Frontal cortex (tissue), 4 donors: ENCODE results near the gene ANXA6. TPM values are rescaled to one million over a fixed set of nuclear protein-coding genes. Genes with fewer than 3 reads are reported as not detected.

ENCODE experiments used
- DNase-seq, 2 donors: peaks; one replicate each; pipeline ENCODE4 v3.0.0; 2012; ENCODE audit warnings: low spot score in 2 of 2
- FAIRE-seq: peaks from 2 replicates; lab custom pipeline; 2012; peaks lifted over from hg19 to GRCh38; lab: Jason Lieb, UNC
- total RNA-seq: library from RNA; depleted of rRNA; stranded (reverse); fragments of >200 nt; gene quantifications from one replicate; pipeline ENCODE4 v1.2.3, GENCODE V29; 2014
- donor health status: control.
- donor health status: control.
- donor health status: control.

Gene ANXA6
- total RNA-seq, 1 donor from 2014 or later: 48.9 TPM

DNA sequence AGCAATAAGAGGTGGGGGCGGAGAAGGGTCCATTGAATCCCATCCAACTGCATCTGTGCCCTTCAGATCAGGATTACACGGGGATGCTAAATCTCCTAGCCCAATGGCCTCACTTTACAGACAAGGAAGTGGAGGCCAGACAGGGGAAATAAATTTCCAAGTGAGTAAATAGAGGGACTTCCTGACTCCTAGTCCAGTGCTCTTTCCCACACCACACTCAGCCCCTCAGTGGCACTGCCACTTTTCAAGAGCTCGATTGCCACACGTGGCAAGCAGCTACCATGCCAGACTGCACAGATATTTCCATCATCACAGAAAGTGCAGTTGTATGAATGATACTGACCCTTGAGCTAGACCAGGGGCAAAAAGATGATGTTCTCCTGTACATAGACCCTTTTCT, 68.6 kb downstream of the ANXA6 start:
- DNase-seq (no peak), FAIRE-seq (no peak)

DNA sequence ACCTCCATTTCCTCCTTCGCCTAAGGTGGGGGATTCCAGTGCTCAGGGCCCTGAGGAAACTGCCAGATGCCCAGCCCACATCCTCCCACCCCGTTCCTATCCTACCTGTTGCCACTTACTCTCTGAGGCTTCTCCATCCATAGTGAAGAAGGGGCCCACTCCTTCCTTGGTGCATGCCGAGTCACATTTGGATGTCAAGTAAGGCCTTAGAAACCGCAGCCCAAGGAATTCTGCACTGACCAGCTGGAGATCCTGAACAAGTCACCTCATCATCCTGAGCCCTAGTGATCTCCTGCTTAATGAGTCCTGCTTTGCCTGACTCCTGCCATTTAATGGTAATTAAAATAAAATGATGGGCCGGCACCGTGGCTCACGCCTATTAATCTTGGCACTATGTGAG, 70.1 kb downstream of the ANXA6 start:
- DNase-seq (no peak), FAIRE-seq (no peak)

DNA sequence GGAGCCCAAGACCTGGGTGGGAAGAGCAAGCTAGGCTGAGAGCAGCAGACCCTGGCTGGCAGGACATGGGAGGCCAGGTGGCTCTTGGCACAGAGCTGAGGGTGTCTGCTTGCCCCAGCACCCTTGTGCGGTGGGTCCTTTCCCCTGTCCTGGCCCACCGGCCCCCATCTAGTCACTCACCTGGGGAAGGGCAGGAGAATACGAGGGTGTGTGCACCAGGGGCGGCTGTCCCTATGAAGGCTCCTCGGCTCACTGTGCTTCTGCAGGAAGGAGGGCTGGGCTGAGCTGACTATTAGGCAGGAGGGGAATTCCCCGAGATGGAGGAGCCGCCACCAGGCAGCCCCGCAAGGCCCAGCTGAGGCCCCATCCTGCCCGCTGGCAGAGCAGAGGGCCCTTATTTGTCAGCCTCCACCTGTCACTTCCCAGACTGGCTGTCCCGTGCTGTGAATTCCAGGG, 70.6 kb downstream of the ANXA6 start:
- no peak for DNase-seq
- FAIRE-seq: no peak

DNA sequence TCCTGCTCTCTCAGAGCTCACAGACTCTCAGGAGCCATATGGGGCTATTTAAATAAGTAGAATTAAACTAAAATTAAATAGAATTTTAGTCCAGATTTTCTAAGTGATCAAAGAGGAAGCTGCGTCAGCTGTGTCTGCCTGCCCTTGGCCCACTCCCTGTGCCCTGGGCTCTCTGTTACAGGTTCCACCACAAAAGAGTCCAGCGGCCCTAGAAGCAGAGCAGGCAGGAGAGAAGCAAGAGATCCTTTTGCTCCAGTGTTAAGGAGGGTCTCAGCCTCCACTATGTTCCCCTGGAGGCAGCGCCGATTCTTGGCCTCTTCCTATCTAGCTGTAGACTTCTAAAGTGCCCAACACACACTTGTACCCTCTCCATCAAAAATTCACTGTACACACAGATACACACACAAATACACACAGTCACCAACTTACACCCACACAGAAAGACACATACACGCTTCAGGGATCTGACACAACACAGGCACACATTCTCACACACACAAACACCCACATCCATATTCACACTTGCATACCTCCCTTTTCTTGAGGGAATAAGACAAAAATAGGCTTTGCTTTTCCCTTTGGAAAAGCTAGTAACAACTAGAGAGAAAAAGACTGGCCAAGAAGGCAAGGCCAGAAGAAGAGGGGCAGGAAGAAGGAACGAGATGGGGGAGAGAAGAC, 71.2 kb downstream of the ANXA6 start:
- DNase-seq (no peak), FAIRE-seq (no peak)

DNA sequence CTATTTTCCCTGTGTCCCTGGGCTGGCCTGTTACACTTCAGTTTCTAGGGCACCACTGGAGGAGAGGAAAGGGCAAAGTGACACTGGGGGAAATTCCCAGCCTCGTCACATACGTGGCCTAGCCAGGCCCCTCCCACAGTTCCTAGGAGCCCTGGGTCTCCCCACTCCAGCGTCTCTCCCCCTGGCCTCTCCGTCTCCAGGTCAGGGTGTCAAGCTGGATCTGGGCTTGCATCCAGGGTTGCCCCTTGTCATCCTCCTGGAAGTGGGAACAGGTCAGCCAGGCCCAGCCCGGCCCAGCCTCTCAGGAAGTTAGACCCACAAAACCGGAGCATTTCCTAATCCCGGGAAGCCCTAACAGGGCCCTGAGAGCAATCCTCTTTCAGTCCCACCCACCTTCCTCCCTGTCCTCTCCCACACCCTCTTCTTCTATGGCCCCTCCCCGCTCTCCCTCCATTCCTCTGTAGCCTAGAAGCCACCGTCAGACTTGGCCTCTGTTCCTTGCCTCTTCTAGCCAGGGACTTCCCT, 72.0 kb downstream of the ANXA6 start:
- FAIRE-seq (no peak), DNase-seq (no peak)

DNA sequence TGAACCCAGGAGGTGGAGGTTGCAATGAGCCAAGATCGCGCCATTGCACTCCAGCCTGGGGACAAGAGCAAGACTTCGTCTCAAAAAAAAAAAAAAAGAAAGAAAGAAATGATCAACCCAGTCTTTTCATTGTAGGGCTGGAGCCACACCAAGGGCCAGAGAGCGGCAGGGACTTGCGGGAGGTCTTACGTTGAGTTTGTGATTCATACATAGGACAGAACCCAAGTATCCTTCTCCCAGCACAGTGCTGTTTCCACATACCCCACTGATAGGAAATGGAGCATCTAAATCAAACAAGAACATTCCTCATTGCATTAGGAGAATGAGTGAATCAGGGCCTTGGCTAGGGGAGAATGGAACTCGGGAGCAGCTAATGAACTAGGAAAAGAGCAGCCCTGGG, 73.2 kb downstream of the ANXA6 start:
- FAIRE-seq: no peak

DNA sequence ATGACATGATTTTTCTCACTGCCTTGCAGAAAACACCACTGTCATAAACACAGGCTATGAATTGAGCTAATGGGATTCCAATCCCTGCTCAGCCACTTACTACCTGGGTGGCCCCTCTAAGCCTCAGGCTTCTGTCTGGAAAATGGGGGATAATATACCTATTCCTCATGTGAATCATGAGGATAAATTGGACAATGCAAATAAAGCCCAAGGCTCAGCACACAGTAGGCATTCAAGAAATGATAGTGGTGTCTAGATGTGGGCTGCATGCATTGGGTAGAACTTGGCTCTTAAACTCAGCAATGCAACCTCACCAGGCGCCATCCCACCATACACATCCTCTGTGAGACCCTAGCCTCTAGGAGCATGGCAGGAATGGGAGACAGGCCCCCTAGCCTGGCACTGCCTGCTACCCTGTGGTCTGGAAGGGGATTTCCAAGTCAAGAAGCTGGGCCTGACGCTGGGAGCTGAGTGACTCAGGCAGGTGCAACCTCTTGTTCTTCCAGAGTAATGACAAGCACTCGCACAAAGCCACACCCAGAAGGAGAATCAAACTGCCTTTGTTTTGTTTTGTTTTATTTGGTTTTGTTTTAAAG, 74.4 kb downstream of the ANXA6 start:
- FAIRE-seq: no peak
- no peak for DNase-seq

More for the DNA sequence above, 73.2 kb downstream of the ANXA6 start:
- DNase-seq: no peak

DNA sequence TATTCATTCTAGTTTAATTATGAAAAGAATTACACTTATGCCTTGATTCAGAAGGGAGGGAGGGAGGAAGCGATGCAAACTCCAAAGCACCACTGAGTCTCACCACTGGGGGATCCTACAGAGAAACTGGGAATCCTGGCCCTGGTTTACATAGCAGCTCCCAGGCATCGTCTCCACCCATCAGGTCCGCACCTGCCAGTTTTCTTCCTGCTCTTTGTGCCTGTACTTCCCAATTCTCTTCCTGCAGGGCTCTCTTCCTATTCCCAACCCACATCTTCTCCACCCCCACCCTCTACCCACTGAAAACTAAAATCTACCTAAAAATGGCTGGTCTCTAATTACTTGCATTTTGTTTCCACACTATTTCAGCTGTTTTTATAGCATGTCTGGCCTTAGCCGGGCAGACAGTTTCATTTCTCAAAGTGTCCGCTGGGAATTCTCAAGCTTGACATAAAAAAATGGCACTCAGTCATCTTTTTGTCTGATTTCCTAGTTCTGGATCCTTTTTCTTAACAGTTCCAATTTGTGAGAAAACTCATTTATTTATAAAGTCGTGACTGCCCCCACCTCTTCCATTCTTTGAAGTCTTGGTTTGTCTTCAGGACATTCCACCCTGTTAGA, 75.2 kb downstream of the ANXA6 start:
- FAIRE-seq (no peak), DNase-seq (no peak)

DNA sequence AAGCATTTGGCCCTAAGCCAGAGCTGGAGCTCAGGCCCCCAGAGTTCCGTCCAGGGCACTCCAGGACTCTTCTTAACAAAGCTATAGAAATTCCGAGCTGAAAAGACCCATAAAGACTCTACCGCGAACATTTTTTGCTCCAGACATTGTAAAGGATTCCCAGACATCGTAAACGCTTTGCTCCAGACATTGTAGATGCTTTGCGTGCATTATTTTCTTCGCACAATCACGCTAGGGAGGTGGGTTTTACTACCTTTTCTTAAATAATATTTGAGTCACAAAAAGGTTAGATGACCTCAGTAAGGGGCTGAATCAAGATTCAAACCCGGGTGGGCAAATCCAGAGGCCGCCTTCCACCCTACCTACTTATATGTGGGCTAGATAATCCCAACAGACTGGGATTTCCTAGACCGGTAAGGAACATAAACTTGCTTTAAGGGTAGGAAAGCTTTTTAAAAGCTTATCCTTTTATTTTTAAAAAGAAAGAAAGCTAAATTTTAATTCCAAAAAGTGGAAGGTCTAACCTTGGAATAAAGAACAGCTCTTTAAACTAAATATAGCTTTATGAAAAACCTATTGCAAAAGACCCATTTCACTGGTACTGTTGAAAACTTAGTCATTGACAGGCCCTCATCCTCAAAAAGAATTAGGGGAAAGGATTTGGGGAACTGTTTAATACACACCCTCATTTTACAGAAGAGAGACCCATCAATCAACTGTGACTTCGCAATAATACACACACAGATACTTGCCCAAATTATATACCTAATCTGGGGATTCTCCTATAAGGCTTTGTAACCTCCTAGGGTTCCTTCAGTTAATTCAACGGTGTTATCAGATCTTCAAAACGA, 75.9 kb downstream of the ANXA6 start:
- DNase-seq (no peak), FAIRE-seq (no peak)

DNA sequence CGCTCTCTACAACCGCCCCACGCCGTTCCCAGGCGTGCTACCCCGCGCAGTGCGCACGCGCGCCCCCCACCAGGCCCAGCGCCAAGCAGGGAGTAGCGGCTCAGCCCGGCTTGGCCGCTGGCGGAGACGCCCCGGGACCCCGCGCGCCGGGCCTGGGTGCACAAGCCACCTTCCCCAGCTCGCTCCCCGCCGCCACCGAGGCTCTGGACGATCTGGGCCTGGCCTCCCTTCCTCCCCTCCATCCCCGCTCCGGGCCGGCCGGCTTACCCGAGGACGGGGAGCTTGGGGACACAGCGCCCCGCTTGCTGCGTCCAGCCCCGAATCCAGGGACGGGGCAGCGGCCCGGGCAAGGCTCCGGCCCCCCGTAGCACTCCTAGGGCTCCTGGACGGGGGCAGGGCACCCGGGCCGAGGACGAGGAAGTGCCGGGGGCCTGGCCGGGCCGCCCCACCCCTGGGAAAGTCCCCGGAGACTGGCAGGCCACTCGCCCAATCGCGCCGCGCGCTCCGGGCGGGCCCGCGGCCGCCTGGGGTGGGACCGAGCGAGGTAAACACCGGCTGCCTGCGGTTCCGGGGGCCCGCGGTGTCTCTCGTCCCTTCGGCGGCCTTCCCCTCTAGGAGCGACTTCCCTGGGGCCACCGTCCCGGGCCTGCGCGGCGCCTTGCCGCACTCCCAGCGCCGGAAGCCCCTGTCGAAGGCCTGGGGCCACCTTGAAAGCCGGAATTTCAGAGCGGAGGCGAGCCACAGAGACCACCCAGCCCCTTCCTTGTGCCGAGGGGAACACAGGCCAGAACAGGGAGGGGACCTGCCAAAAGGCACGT, 76.8 kb downstream of the ANXA6 start, which contains the start of gene TNIP1:
TSS of gene TNIP1 (minus strand) at position 422 of the 818 bp plus-strand sequence. CDS start 15,939 bp downstream, outside the sequence.
- FAIRE-seq (no peak), DNase-seq (peak; percentile 95 to 96)

DNA sequence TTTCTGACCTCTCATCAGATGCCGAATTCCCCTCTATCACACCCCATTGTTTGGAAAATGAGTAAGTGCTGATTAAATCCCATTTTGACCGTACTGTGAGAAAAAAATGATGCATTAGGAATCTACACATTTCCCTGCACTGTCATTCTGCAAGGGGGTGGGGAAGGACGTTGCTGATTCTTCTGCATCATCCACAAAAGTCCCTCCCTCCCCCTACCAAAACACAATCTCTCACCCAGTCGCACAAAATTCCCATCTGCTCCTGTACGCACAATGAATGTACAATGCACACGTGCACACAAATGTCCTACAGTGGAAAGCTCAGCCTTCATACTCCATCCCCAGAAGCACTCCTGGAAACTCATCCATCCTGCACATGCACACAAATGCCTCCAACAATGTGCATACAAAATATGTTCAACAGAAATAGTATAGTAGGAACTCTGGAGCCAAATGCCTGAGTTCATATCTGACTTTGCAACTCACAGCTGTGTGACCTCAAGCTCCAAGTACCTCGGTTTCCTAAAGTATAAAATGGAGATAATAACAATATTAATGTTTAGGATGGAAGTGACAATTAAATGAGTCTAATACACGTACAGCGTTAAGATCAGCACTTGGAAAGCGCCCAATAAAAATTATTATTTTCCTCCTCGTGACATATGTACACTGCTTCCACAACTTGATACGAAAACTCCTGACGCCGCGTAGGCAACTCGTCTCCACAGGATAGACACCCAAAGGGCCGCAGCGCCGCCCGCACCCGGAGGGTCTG, 77.6 kb downstream of the ANXA6 start:
- DNase-seq (no peak), FAIRE-seq (no peak)

DNA sequence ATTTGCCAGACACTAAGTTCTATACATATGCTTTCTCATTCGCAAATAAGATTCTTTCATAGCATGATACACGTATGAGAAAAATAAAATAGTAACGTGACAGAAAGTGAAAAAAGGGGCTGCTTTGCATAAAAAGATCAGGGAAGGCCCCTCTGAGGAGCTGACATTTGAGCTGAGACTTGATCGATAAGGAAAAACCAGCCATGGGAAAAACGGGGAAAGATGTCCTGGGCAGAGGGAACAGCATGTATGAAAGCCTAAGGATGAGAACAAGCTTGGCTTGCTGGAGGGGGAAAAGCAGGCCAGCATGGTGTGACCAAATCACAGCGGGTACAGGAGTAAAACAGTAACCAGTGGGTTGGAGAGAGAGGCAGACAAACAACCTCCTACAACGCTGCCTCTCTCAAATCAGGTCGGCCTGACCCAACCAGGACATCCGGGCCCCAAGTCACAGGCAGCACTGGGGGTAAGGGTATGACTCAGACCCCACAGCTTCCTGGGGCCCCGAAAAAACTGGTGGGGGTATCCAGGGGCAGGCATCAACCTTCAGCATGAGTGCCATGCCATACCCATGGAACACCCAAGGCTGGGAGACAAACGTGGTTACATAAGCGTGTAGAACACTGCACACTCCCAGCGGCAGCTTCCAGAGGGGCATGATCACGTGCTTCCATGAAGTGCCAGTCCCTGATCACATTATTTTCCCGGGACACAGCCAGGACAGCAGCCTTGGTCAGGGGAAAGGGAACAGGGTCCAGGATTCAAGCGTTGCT, 78.9 kb downstream of the ANXA6 start:
- DNase-seq: no peak
- FAIRE-seq: no peak

DNA sequence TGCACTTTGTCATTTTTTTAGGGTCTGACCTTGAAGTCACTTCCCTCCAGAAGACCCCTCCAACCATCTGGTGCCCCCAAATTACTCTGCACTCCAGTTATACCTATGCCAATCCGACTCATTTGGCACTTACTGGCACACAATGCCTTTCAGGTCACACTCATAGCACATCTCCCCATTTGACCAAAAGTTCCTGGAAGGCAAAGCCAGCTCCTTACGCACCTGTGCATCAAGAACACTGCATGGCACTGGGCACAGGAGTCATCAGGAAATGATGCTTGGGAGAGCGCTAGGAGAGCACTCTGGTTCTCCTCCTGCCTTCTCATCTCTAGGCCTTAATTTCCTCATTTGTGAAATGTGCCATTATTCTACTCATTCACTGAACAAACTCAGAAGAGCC, 79.6 kb downstream of the ANXA6 start:
- no peak for DNase-seq
- no peak for FAIRE-seq

DNA sequence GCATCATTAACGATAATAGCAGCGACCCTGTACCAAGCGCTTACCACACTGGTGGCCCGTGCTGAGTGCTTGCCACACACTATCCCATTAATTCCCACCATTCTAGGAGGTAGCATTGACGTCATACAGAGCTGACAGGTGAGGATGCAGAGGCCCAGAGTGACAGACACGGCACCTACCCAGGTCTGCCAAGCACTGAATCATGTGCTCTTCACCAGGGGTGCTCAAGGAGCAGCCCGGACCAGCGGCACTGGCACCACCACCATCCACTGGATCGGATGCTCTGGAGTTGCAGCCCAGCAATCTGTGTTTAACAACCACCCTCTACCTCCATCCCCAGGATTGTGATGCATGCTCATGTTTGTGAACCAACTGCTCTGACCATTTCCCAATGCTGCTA, 80.2 kb downstream of the ANXA6 start:
- DNase-seq (no peak), FAIRE-seq (no peak)

DNA sequence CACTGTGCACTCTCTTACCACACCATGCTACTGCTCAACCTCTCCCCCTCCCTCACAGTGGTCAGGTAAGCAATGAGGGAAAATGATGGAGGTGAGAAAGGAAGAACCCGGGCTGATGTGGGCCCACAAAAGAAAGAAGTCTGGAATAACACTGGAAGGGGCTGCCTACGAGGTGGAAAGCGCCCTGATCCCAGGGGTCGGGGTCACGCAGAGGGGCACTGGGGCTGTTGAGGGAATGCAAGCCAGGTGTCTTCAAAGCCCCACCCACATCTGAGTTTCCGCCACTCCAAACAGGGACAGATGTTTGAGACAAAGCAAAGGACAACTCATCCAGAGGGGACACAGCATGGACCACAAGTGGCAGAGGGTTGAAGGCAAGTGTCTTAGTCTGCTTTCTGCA, 81.0 kb downstream of the ANXA6 start:
- FAIRE-seq: no peak
- DNase-seq: no peak

DNA sequence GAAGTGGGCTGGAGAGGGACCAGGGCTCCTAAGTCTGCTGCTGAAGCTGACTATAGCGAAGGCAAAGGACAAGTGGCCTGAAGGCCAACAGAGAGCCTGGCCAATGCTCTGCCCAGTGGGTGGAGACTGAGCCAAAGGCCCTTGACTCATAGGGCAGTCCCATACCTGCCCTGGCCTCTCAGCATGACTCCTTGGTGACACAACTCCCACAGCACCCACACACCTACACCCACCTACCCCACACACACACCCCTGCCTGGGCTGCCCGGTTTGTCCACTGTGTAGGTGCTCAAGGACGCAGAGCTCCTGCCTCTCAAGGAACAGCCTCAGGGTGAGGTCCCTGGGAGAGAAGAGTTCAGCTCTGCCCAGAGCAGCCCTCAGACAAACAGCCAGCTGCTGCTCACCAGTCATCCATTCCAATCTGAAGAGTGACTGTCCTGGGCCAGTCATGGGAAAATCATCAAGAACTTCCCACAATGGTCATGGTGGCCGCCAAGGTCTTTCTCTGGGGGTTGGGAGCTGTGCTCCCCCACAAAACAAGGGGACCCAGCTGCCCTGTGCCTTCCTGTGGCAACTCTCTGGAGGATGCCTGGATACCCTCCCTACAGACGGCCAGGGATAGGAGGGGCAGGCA, 81.8 kb downstream of the ANXA6 start:
- no peak for DNase-seq
- FAIRE-seq: no peak

DNA sequence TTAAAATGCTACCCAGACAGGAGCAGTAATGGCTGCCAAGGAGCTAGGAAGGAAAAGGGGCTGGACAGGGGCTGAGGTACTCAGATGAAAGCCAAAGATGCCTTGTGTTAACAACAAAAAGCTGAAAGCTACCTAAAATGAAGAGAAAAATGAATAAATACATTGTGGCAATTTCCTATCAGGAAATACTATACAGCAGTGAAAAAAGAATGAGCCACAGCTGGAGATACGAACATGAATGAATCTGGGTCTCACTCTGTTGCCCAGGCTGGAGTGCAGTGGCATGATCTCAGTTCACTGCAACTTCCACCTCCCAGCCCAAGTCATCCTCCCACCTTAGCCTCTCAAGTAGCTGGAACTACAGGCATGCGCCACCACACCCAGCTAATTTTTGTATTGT, 83.0 kb downstream of the ANXA6 start:
- DNase-seq (no peak), FAIRE-seq (no peak)
